ENCODE measurements around the gene RAP1GDS1.

Gene RAP1GDS1

GRCh38 chr4:98473046-98473445, 211.9 kb downstream of the RAP1GDS1 start:
- no peak for TF ChIP-seq CTCF (IDR thresholded peaks at IDR 0.05)

- TF ChIP-seq CTCF (IDR thresholded peaks at IDR 0.05): no peak
These were observed 213.2 kb downstream of the RAP1GDS1 start for GRCh38 chr4:98474408-98474844.

- TF ChIP-seq CTCF (IDR thresholded peaks at IDR 0.05): no peak
These were observed 215.7 kb downstream of the RAP1GDS1 start for GRCh38 chr4:98476891-98477290.

GRCh38 chr4:98480535-98480934, 219.4 kb downstream of the RAP1GDS1 start:
- TF ChIP-seq CTCF (IDR thresholded peaks at IDR 0.05): no peak

GRCh38 chr4:98481167-98481566, 220.0 kb downstream of the RAP1GDS1 start:
- TF ChIP-seq CTCF (IDR thresholded peaks at IDR 0.05): no peak

GRCh38 chr4:98482503-98482846, 221.3 kb downstream of the RAP1GDS1 start:
- TF ChIP-seq CTCF (IDR thresholded peaks at IDR 0.05): no peak

- TF ChIP-seq CTCF (IDR thresholded peaks at IDR 0.05): no peak
These were observed 221.9 kb downstream of the RAP1GDS1 start for GRCh38 chr4:98482847-98483806.
